Loucy (cell line): Measurements from ENCODE around the gene NRG3.

Experiments
- H2AFZ ChIP-seq: fragments of 200-600 bp; sonication (generic); 2 replicates; pipeline ENCODE4 v1.6.0; 2016; ENCODE audit warnings: antibody characterized with exemption, mild to moderate bottlenecking, low read length, moderate library complexity
- H3F3A ChIP-seq: fragments of 200-600 bp; 2 replicates; pipeline ENCODE4 v1.6.0; 2016; ENCODE audit warnings: antibody characterized with exemption, low read depth, mild to moderate bottlenecking
- H3K27me3 ChIP-seq: fragments of 200-600 bp; sonication (generic); 2 replicates; pipeline ENCODE4 v1.6.1; 2014; ENCODE audit warnings: low read length, mild to moderate bottlenecking; ENCODE audit not compliant: insufficient read depth, poor library complexity, severe bottlenecking
- H3K36me3 ChIP-seq: fragments of 200-600 bp; sonication (generic); 2 replicates; pipeline ENCODE4 v1.6.1; 2016; ENCODE audit warnings: low read length; ENCODE audit not compliant: insufficient read depth
- H3K4me1 ChIP-seq: fragments of 200-600 bp; sonication (generic); 2 replicates; pipeline ENCODE4 v1.5.1; 2014; ENCODE audit warnings: low read length, mild to moderate bottlenecking; ENCODE audit not compliant: insufficient read depth, poor library complexity, severe bottlenecking
- H3K4me2 ChIP-seq: fragments of 200-600 bp; sonication (generic); 2 replicates; pipeline ENCODE4 v1.6.0; 2014; ENCODE audit warnings: antibody characterized with exemption, low read length, low read depth, mild to moderate bottlenecking; ENCODE audit not compliant: poor library complexity, severe bottlenecking
- H3K4me3 ChIP-seq: fragments of 200-600 bp; sonication (generic); 2 replicates; pipeline ENCODE4 v1.5.1; 2014; ENCODE audit warnings: low read length, mild to moderate bottlenecking, mixed read lengths; ENCODE audit not compliant: poor library complexity, severe bottlenecking
- H3K79me2 ChIP-seq: fragments of 200-600 bp; sonication (generic); 2 replicates; pipeline ENCODE4 v1.6.1; 2014; ENCODE audit warnings: low read length; ENCODE audit not compliant: insufficient read depth
- H3K9ac ChIP-seq: fragments of 200-600 bp; sonication (generic); 2 replicates; pipeline ENCODE4 v1.6.0; 2014; ENCODE audit warnings: mild to moderate bottlenecking, low read depth, low read length, moderate library complexity; ENCODE audit not compliant: poor library complexity, severe bottlenecking
- H3K9me2 ChIP-seq: fragments of 200-600 bp; sonication (generic); replicated peaks from 2 replicates; pipeline ENCODE4 v1.6.1; 2016; ENCODE audit warnings: low read depth, low read length, mixed read lengths
- H3K9me3 ChIP-seq: fragments of 200-600 bp; sonication (generic); 2 replicates; pipeline ENCODE4 v1.6.1; 2014; ENCODE audit warnings: mild to moderate bottlenecking, antibody characterized with exemption, low read length, low read depth; ENCODE audit not compliant: insufficient read depth
- H4K20me1 ChIP-seq: fragments of 200-600 bp; sonication (generic); 2 replicates; pipeline ENCODE4 v1.6.0; 2014; ENCODE audit warnings: antibody characterized with exemption, low read length, mild to moderate bottlenecking; ENCODE audit not compliant: insufficient read depth, poor library complexity, severe bottlenecking
- EZH2phosphoT487 ChIP-seq: fragments of 200-600 bp; IDR thresholded peaks from 2 replicates; pipeline ENCODE4 v1.6.1; 2018; ENCODE audit warnings: antibody characterized with exemption, mild to moderate bottlenecking, moderate library complexity, borderline replicate concordance
- TF ChIP-seq, protein P1 (sequence below): fragments of 200-600 bp; sonication (generic); conservative IDR thresholded peaks from 2 replicates; pipeline ENCODE4 v1.5.1; 2014; ENCODE audit warnings: mild to moderate bottlenecking, antibody characterized with exemption, low read length

Gene NRG3

DNA sequence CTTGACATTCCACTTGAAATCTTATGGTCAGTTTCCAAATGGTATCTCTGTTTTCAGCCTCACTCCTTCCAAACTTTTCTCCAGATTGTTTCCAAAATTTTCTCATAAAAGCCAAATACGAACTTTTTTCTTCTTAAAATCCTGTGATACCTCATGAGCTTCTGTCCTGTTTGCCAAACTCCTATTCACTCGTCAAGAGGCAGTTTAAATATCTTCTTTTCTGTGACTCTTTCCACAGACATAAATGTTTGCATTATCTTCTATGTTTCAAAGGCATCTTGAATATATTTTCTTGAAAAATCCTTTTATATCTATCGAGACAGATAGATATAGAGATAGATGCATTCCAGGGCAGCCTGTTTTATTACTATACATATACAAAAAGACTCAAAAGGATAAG is 109.4 kb downstream of the NRG3 start:
- TF ChIP-seq, protein P1, sequence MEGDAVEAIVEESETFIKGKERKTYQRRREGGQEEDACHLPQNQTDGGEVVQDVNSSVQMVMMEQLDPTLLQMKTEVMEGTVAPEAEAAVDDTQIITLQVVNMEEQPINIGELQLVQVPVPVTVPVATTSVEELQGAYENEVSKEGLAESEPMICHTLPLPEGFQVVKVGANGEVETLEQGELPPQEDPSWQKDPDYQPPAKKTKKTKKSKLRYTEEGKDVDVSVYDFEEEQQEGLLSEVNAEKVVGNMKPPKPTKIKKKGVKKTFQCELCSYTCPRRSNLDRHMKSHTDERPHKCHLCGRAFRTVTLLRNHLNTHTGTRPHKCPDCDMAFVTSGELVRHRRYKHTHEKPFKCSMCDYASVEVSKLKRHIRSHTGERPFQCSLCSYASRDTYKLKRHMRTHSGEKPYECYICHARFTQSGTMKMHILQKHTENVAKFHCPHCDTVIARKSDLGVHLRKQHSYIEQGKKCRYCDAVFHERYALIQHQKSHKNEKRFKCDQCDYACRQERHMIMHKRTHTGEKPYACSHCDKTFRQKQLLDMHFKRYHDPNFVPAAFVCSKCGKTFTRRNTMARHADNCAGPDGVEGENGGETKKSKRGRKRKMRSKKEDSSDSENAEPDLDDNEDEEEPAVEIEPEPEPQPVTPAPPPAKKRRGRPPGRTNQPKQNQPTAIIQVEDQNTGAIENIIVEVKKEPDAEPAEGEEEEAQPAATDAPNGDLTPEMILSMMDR = no peak
- no peak for TF ChIP-seq EZH2phosphoT487
- H3K36me3 ChIP-seq = no peaks in the 10 kb centered on the region
- no peaks in the 10 kb centered on the region for H3K79me2 ChIP-seq
- no peaks in the 10 kb centered on the region for H3F3A ChIP-seq
- H3K9me2 ChIP-seq = no peaks in the 10 kb centered on the region
- H3K27me3 ChIP-seq = no peaks in the 10 kb centered on the region
- no peak overlapping the region for H3K4me2 ChIP-seq
- H2AFZ ChIP-seq = no peak overlapping the region
- no peaks in the 10 kb centered on the region; the same call in 1 of the 2 replicates for H3K9me3 ChIP-seq
- no peak overlapping the region for H3K9ac ChIP-seq
- no peaks in the 10 kb centered on the region for H4K20me1 ChIP-seq
- H3K4me3 ChIP-seq = no peak overlapping the region
- no peaks in the 10 kb centered on the region for H3K4me1 ChIP-seq

GRCh38 chr10:81995254-81995653 is 120.3 kb downstream of the NRG3 start:
- H3K4me1 ChIP-seq = no peaks in the 10 kb centered on the region
- no peaks in the 10 kb centered on the region for H3K9me3 ChIP-seq
- no peaks in the 10 kb centered on the region for H3K9me2 ChIP-seq
- H3K4me2 ChIP-seq = no peak overlapping the region
- no peaks in the 10 kb centered on the region for H3K36me3 ChIP-seq
- H3K9ac ChIP-seq = no peak overlapping the region
- no peaks in the 10 kb centered on the region for H3K79me2 ChIP-seq
- no peak overlapping the region for H2AFZ ChIP-seq
- H3F3A ChIP-seq = no peaks in the 10 kb centered on the region
- H3K4me3 ChIP-seq = no peak overlapping the region
- H4K20me1 ChIP-seq = no peaks in the 10 kb centered on the region
- no peak for TF ChIP-seq EZH2phosphoT487
- TF ChIP-seq, protein P1 = no peak
- no peaks in the 10 kb centered on the region for H3K27me3 ChIP-seq

- Histone ChIP-seq H3K4me1 (no peaks in the 10 kb centered on the region), H3K4me2 (no peak overlapping the region), H3K36me3 (no peaks in the 10 kb centered on the region), H3K9me2 (no peaks in the 10 kb centered on the region), H3F3A (no peaks in the 10 kb centered on the region), H3K4me3 (no peak overlapping the region), H3K79me2 (no peaks in the 10 kb centered on the region), H3K9ac (no peak overlapping the region), H3K9me3 (no peaks in the 10 kb centered on the region), H4K20me1 (no peaks in the 10 kb centered on the region), H3K27me3 (no peaks in the 10 kb centered on the region), H2AFZ (no peak overlapping the region)
- TF ChIP-seq, protein P1 = no peak
- TF ChIP-seq EZH2phosphoT487 = no peak
Measured at GRCh38 chr10:81996927-81997326, 121.9 kb downstream of the NRG3 start.
